Natural killer cell (primary cell): ENCODE data around the gene ARHGAP12. TPM values are rescaled to one million over a fixed set of nuclear protein-coding genes. Genes with fewer than 3 reads are reported as not detected.

Source experiments
- ATAC-seq, 3 donors: fragments of 150-1000 bp in 2 of 3; fragments of 200-7000 bp in 1 of 3; cut with Tn5 transposase; 1 replicate in 1 of 3; 2 replicates in 2 of 3; pipeline ENCODE4 v1.10.0; 2021; ENCODE audit warnings: mild to moderate bottlenecking in 2 of 3, moderate library complexity in 2 of 3
- DNase-seq, 2 donors: peaks; one replicate each; pipeline versions ENCODE4 v3.0.0 to v3.0.0-alpha.2; 2013 to 2021; ENCODE audit warnings: mixed read lengths in 1 of 2
- H3K27ac ChIP-seq: one replicate; pipeline ENCODE4 v1.5.1; 2013; ENCODE audit warnings: mild to moderate bottlenecking, low read length
- H3K27me3 ChIP-seq: one replicate; pipeline ENCODE4 v1.6.1; 2013; ENCODE audit warnings: low read length; ENCODE audit not compliant: control insufficient read depth, insufficient read depth
- H3K36me3 ChIP-seq: one replicate; pipeline ENCODE4 v1.6.1; 2013; ENCODE audit warnings: low read length; ENCODE audit not compliant: control insufficient read depth, insufficient read depth
- H3K4me1 ChIP-seq: one replicate; pipeline ENCODE4 v1.6.1; 2013; ENCODE audit warnings: low read length; ENCODE audit not compliant: control insufficient read depth, insufficient read depth
- H3K4me3 ChIP-seq: one replicate; pipeline ENCODE4 v1.5.1; 2013; ENCODE audit warnings: low read length
- H3K9me3 ChIP-seq: one replicate; pipeline ENCODE4 v1.6.1; 2013; ENCODE audit warnings: low read length; ENCODE audit not compliant: control insufficient read depth, insufficient read depth
- H3K27ac Mint-ChIP-seq, 2 donors: one replicate each; pipeline ENCODE4 v1.8.0; 2022; ENCODE audit warnings: mild to moderate bottlenecking in 2 of 2, mixed read lengths in 2 of 2, moderate library complexity in 1 of 2
- H3K27me3 Mint-ChIP-seq, 2 donors: one replicate each; pipeline ENCODE4 v1.8.0; 2022; ENCODE audit warnings: low read depth in 2 of 2, mixed read lengths in 2 of 2
- H3K36me3 Mint-ChIP-seq: one replicate; pipeline ENCODE4 v1.8.0; 2022; ENCODE audit warnings: mixed read lengths
- H3K4me1 Mint-ChIP-seq, 2 donors: one replicate each; pipeline ENCODE4 v1.8.0; 2022; ENCODE audit warnings: mixed read lengths in 2 of 2
- H3K4me3 Mint-ChIP-seq: one replicate; pipeline ENCODE4 v1.8.0; 2022; ENCODE audit warnings: mild to moderate bottlenecking, moderate library complexity, mixed read lengths
- H3K9me3 Mint-ChIP-seq, 2 donors: one replicate each; pipeline ENCODE4 v1.8.0; 2022; ENCODE audit warnings: mixed read lengths in 2 of 2
- WGBS: methylation state at CpG from one replicate; pipeline ENCODE4 v1.1.7; 2013; ENCODE audit warnings: missing lambda C conversion rate; ENCODE audit not compliant: insufficient coverage; 5-methylcytosine and 5-hydroxymethylcytosine counted together
- intact Hi-C: fragments of 100-400 bp; cut with micrococcal nuclease; formaldehyde crosslinking; loops from one replicate; pipeline ENCODE4 v1.14.2; 2022
- total RNA-seq, 4 donors: library from RNA; stranded (reverse); fragments of 120-200 nt in 1 of 4; gene quantifications; one replicate each; pipeline versions ENCODE4 v1.2.3 to v1.2.4, GENCODE V29; 2013 to 2022
- TF ChIP-seq, protein P1 (sequence below): fragments of 200-600 bp; IDR thresholded peaks from one replicate; pipeline ENCODE4 v1.8.0; 2022; ENCODE audit warnings: antibody characterized with exemption

The ARHGAP12 gene
- total RNA-seq, 3 donors from 2014 or later (not counting 1 experiment from before 2014, with no cell fraction given): 35.1 to 40.2 (median 40.2) TPM

GRCh38 chr10:31808258-31809218 is 120.1 kb downstream of the ARHGAP12 start:
- Histone ChIP-seq H3K27ac (peak overlapping the region; percentile 12), H3K4me3 (no peak overlapping the region), H3K9me3 (no peaks in the 10 kb centered on the region), H3K4me1 (peaks cover 4% of the 10 kb centered on the region), H3K27me3 (no peaks in the 10 kb centered on the region), H3K36me3 (peaks cover 26% of the 10 kb centered on the region)
- Mint-ChIP-seq H3K4me1 (peaks cover 7 to 10% of the 10 kb centered on the region in 2 donors), H3K36me3 (peaks cover 7% of the 10 kb centered on the region), H3K27me3 (no peaks in the 10 kb centered on the region), H3K9me3 (no peaks in the 10 kb centered on the region), H3K27ac (peak overlapping the region; percentile 72 to 86), H3K4me3 (peak overlapping the region; percentile 62)
- 52% methylated on average over 5 of the region's 6 CpGs for WGBS
- DNase-seq (peak in 1 of 2 donors; percentile 77), ATAC-seq (peak; percentile 68 to 86 (median 70))
- TF ChIP-seq, protein P1, sequence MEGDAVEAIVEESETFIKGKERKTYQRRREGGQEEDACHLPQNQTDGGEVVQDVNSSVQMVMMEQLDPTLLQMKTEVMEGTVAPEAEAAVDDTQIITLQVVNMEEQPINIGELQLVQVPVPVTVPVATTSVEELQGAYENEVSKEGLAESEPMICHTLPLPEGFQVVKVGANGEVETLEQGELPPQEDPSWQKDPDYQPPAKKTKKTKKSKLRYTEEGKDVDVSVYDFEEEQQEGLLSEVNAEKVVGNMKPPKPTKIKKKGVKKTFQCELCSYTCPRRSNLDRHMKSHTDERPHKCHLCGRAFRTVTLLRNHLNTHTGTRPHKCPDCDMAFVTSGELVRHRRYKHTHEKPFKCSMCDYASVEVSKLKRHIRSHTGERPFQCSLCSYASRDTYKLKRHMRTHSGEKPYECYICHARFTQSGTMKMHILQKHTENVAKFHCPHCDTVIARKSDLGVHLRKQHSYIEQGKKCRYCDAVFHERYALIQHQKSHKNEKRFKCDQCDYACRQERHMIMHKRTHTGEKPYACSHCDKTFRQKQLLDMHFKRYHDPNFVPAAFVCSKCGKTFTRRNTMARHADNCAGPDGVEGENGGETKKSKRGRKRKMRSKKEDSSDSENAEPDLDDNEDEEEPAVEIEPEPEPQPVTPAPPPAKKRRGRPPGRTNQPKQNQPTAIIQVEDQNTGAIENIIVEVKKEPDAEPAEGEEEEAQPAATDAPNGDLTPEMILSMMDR: peak; percentile 73
- intact Hi-C loops: loop anchor here (1.0 to 5.0 kb wide), 4 partner anchors 726 to 1081 kb away; partner anchors contain the start of gene ZNF438

DNA sequence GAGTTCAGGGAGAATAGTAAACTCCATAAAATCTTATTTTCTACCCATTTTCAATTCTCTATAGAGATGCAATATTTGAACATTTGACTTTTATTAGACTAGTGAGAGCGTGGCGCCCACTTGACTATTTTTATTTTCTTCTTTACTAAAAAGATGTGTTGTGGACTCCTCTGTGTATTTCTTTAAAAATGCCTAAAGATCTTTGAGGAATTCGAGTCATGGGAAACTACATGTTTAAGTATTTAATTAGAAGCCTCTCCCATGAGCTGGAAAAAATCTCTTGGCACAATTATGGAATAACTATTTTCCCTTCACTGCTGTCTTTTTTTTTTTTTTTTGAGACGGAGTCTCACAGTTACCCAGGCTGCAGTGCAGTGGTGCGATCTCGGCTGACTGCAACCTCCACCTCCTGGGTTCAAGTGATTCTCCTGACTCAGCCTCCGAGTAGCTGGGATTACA is 124.2 kb downstream of the ARHGAP12 start:
- intact Hi-C loops: no loop called here
- H3K36me3 Mint-ChIP-seq: peaks cover 7% of the 10 kb centered on the region
- peaks cover 4% of the 10 kb centered on the region for H3K4me1 ChIP-seq
- H3K36me3 ChIP-seq: peaks cover 21% of the 10 kb centered on the region
- H3K4me3 Mint-ChIP-seq: no peak overlapping the region
- WGBS: 100% methylated on average over 4 of the region's 7 CpGs
- no peaks in the 10 kb centered on the region for H3K27me3 Mint-ChIP-seq
- no peak overlapping the region for H3K4me3 ChIP-seq
- H3K9me3 ChIP-seq: no peaks in the 10 kb centered on the region
- ATAC-seq (no peak), DNase-seq (no peak)
- H3K27me3 ChIP-seq: no peaks in the 10 kb centered on the region
- H3K9me3 Mint-ChIP-seq: no peaks in the 10 kb centered on the region
- no peak overlapping the region for H3K27ac ChIP-seq
- TF ChIP-seq, protein P1: no peak
- no peak overlapping the region for H3K27ac Mint-ChIP-seq
- peaks cover 7 to 10% of the 10 kb centered on the region in 2 donors for H3K4me1 Mint-ChIP-seq

DNA sequence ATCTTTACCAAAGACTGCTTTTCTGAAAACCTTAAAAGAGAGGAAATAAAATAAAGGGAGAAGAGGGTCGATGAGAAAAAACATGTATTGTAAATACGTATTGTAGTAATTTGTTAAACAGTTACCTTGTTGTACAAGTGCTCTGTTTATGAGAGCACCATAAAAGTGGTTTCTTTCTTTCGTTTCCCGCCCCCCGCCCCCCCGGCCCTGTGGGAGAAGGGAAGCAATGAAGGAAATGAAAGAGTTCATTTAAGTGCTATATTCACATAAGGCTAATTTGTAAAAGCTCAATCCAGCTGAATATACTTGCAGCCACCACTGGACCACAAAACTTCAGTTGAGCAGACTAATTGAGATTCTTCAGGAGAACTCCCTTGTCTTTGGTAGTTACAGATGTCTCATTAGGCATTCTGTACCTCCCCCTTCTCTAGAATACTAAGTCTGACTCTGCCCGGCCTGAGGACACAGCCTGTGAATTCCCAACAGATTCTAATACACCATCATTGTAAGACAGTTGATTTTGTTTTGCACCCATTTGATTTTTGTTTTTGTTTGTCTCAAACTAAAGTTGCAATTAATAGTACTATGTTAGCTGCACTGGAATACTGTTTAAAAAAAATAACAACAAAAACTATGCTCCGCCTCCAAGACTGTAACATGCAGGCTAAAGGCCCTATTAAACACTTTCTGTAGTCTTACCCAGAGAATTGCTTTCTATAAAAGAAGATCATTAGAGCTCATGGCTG is 124.9 kb downstream of the ARHGAP12 start:
- peaks cover 5 to 6% of the 10 kb centered on the region in 2 donors for H3K4me1 Mint-ChIP-seq
- ATAC-seq (no peak), DNase-seq (no peak)
- TF ChIP-seq, protein P1: no peak
- H3K27ac Mint-ChIP-seq: no peak overlapping the region
- Histone ChIP-seq H3K27ac (no peak overlapping the region), H3K27me3 (no peaks in the 10 kb centered on the region), H3K36me3 (peaks cover 21% of the 10 kb centered on the region), H3K9me3 (no peaks in the 10 kb centered on the region), H3K4me3 (no peak overlapping the region), H3K4me1 (peaks cover 4% of the 10 kb centered on the region)
- H3K4me3 Mint-ChIP-seq: no peak overlapping the region
- H3K9me3 Mint-ChIP-seq: no peaks in the 10 kb centered on the region
- 83% methylated on average over 8 of the region's 8 CpGs for WGBS
- H3K27me3 Mint-ChIP-seq: no peaks in the 10 kb centered on the region
- H3K36me3 Mint-ChIP-seq: peaks cover 7% of the 10 kb centered on the region
- intact Hi-C loops: no loop called here
